A549 (cell line): ENCODE data around the gene SYCE3.

ENCODE experiments used
- CBX8 ChIP-seq: fragments of 200-600 bp; sonication (generic); IDR thresholded peaks from 2 replicates; pipeline ENCODE4 v1.6.1; 2016
- EP300 ChIP-seq, 2 experiments: fragments of >200 bp; sonication (Bioruptor Twin); formaldehyde crosslinking; IDR thresholded peaks; 2 replicates in 1 of 2; 3 replicates in 1 of 2; pipeline ENCODE4 v1.6.1; 2016 to 2017
- HOXA7 ChIP-seq: fragments of 250-450 bp; sonication (Bioruptor Pico); IDR thresholded peaks from 2 replicates; pipeline ENCODE4 v1.5.0; 2020; ENCODE audit warnings: mild to moderate bottlenecking, moderate library complexity
- KDM1A ChIP-seq: fragments of 200-600 bp; sonication (generic); IDR thresholded peaks from 2 replicates; pipeline ENCODE4 v1.6.1; 2016; ENCODE audit warnings: low read depth, mild to moderate bottlenecking
- MAZ ChIP-seq: fragments of 150-350 bp; IDR thresholded peaks from 2 replicates; pipeline ENCODE4 v1.6.1; 2014; ENCODE audit warnings: antibody characterized with exemption, low read depth, low read length, borderline replicate concordance
- POLR2A ChIP-seq: IDR thresholded peaks from 2 replicates; pipeline ENCODE4 v1.6.1; 2012; ENCODE audit warnings: mild to moderate bottlenecking, low read length
- POLR2AphosphoS2 ChIP-seq: conservative IDR thresholded peaks from 2 replicates; pipeline ENCODE4 v1.6.1; 2012; ENCODE audit warnings: low read length, improper control_type of control experiment, inconsistent platforms
- SMC3 ChIP-seq: fragments of >200 bp; sonication (Bioruptor Twin); formaldehyde crosslinking; IDR thresholded peaks from 3 replicates; pipeline ENCODE4 v1.6.1; 2018; ENCODE audit warnings: inconsistent platforms
- TF ChIP-seq, protein P1 (sequence below): fragments of >200 bp; sonication (Bioruptor Twin); formaldehyde crosslinking; IDR thresholded peaks from 3 replicates; pipeline ENCODE4 v1.5.1; 2016

DNA sequence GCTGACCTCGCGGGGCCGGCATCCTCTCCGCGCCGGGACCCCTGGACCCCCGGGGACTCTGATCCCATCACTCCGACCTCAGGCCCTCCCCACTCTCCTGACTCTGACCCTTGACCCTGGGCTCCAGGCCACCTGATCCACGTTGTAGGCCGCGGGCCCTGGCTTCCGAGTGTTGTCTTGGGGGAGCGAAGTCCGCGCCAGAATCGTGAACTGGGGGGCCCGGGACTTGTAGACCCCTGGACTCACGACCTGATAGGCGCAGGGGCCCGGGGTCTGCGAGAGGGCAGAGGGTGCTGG, 32.2 kb downstream of the SYCE3 start:
- TF ChIP-seq, protein P1, sequence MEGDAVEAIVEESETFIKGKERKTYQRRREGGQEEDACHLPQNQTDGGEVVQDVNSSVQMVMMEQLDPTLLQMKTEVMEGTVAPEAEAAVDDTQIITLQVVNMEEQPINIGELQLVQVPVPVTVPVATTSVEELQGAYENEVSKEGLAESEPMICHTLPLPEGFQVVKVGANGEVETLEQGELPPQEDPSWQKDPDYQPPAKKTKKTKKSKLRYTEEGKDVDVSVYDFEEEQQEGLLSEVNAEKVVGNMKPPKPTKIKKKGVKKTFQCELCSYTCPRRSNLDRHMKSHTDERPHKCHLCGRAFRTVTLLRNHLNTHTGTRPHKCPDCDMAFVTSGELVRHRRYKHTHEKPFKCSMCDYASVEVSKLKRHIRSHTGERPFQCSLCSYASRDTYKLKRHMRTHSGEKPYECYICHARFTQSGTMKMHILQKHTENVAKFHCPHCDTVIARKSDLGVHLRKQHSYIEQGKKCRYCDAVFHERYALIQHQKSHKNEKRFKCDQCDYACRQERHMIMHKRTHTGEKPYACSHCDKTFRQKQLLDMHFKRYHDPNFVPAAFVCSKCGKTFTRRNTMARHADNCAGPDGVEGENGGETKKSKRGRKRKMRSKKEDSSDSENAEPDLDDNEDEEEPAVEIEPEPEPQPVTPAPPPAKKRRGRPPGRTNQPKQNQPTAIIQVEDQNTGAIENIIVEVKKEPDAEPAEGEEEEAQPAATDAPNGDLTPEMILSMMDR, result no peak
- TF ChIP-seq HOXA7 (CRISPR knock-in tag) (no peak), MAZ (no peak), KDM1A (no peak), SMC3 (no peak), CBX8 (no peak), POLR2AphosphoS2 (no peak), POLR2A (no peak), EP300 (IDR thresholded peaks at IDR 0.05) (no peak)
